Measurements from ENCODE around the gene MIEN1. TPM values are rescaled to one million over a fixed set of nuclear protein-coding genes. Genes with fewer than 3 reads are reported as not detected.

MIEN1 gene
- total and polyA plus RNA-seq, 4 donors: 14.5 to 71.7 (median 60.5) TPM

- Histone ChIP-seq H3K9me3 (ENCODE audit: control insufficient read depth, insufficient read depth, low read length) (no peaks in the 10 kb centered on the region), H3K27ac (ENCODE audit: low read depth, low read length) (no peak overlapping the region), H3K4me1 (ENCODE audit: control insufficient read depth, insufficient read depth, low read length) (peaks cover 14% of the 10 kb centered on the region), H3K4me3 (ENCODE audit: low read depth, low read length) (peak overlapping the region; percentile 74), H3K27me3 (ENCODE audit: control insufficient read depth, insufficient read depth, low read length) (no peaks in the 10 kb centered on the region), H3K36me3 (ENCODE audit: control insufficient read depth, insufficient read depth, low read length) (peaks cover 11% of the 10 kb centered on the region)
- no peak for DNase-seq (ENCODE audit: low read depth in 4 of 6, low spot score in 6 of 6)
- WGBS (ENCODE audit: insufficient coverage): no CpG with 5 or more reads among the region's 3 CpGs
Measured at GRCh38 chr17:39688945-39689344, 41.4 kb downstream of the MIEN1 start.

- Histone ChIP-seq H3K9me3 (ENCODE audit: control insufficient read depth, insufficient read depth, low read length) (no peaks in the 10 kb centered on the region), H3K27me3 (ENCODE audit: control insufficient read depth, insufficient read depth, low read length) (no peaks in the 10 kb centered on the region), H3K4me3 (ENCODE audit: low read depth, low read length) (peak overlapping the region; percentile 74), H3K36me3 (ENCODE audit: control insufficient read depth, insufficient read depth, low read length) (peaks cover 14% of the 10 kb centered on the region), H3K4me1 (ENCODE audit: control insufficient read depth, insufficient read depth, low read length) (peaks cover 14% of the 10 kb centered on the region), H3K27ac (ENCODE audit: low read depth, low read length) (peak overlapping the region; percentile 94)
- DNase-seq (ENCODE audit: low read depth in 4 of 6, low spot score in 6 of 6): no peak
- WGBS (ENCODE audit: insufficient coverage): 4% methylated on average over 2 of the region's 6 CpGs
Measured at GRCh38 chr17:39688475-39688835, 41.9 kb downstream of the MIEN1 start.

- Histone ChIP-seq H3K36me3 (ENCODE audit: control insufficient read depth, insufficient read depth, low read length) (peaks cover 20% of the 10 kb centered on the region), H3K9me3 (ENCODE audit: control insufficient read depth, insufficient read depth, low read length) (no peaks in the 10 kb centered on the region), H3K27me3 (ENCODE audit: control insufficient read depth, insufficient read depth, low read length) (no peaks in the 10 kb centered on the region), H3K4me3 (ENCODE audit: low read depth, low read length) (peak within 1 kb of the TSS; percentile 74), H3K4me1 (ENCODE audit: control insufficient read depth, insufficient read depth, low read length) (peaks cover 14% of the 10 kb centered on the region), H3K27ac (ENCODE audit: low read depth, low read length) (peak within 1 kb of the TSS; percentile 94)
- WGBS (ENCODE audit: insufficient coverage): under 1% methylated on average over 31 of the region's 45 CpGs
- DNase-seq (ENCODE audit: low read depth in 4 of 6, low spot score in 6 of 6): peak; percentile 83 to 98 (median 90)
Measured at GRCh38 chr17:39687546-39688474, 42.5 kb downstream of the MIEN1 start, which contains the start of gene PGAP3. Gene PGAP3, minus strand, starts transcription at chr17:39688057. Its CDS starts 43 bp downstream, at chr17:39688014.

GRCh38 chr17:39687101-39687545 is 43.2 kb downstream of the MIEN1 start:
- no peaks in the 10 kb centered on the region for H3K27me3 ChIP-seq (ENCODE audit: control insufficient read depth, insufficient read depth, low read length)
- H3K9me3 ChIP-seq (ENCODE audit: control insufficient read depth, insufficient read depth, low read length): no peaks in the 10 kb centered on the region
- H3K36me3 ChIP-seq (ENCODE audit: control insufficient read depth, insufficient read depth, low read length): peaks cover 20% of the 10 kb centered on the region
- no peak for DNase-seq (ENCODE audit: low read depth in 4 of 6, low spot score in 6 of 6)
- H3K4me3 ChIP-seq (ENCODE audit: low read depth, low read length): peak overlapping the region; percentile 74
- 70% methylated on average over 5 of the region's 6 CpGs for WGBS (ENCODE audit: insufficient coverage)
- H3K4me1 ChIP-seq (ENCODE audit: control insufficient read depth, insufficient read depth, low read length): peaks cover 14% of the 10 kb centered on the region
- peak overlapping the region; percentile 94 for H3K27ac ChIP-seq (ENCODE audit: low read depth, low read length)

- 94% methylated on average over 9 of the region's 12 CpGs for WGBS (ENCODE audit: insufficient coverage)
Measured at GRCh38 chr17:39684369-39685192, 45.8 kb downstream of the MIEN1 start.

GRCh38 chr17:39683295-39683939 is 46.9 kb downstream of the MIEN1 start:
- H3K9me3 ChIP-seq (ENCODE audit: control insufficient read depth, insufficient read depth, low read length): no peaks in the 10 kb centered on the region
- H3K27ac ChIP-seq (ENCODE audit: low read depth, low read length): no peak overlapping the region
- WGBS (ENCODE audit: insufficient coverage): 98% methylated on average over 7 of the region's 9 CpGs
- H3K36me3 ChIP-seq (ENCODE audit: control insufficient read depth, insufficient read depth, low read length): peaks cover 39% of the 10 kb centered on the region
- no peak overlapping the region for H3K4me3 ChIP-seq (ENCODE audit: low read depth, low read length)
- peaks cover 8% of the 10 kb centered on the region for H3K4me1 ChIP-seq (ENCODE audit: control insufficient read depth, insufficient read depth, low read length)
- no peaks in the 10 kb centered on the region for H3K27me3 ChIP-seq (ENCODE audit: control insufficient read depth, insufficient read depth, low read length)
- no peak for DNase-seq (ENCODE audit: low read depth in 4 of 6, low spot score in 6 of 6)

More at GRCh38 chr17:39684369-39685192, 45.8 kb downstream of the MIEN1 start:
- Histone ChIP-seq H3K36me3 (ENCODE audit: control insufficient read depth, insufficient read depth, low read length) (peaks cover 32% of the 10 kb centered on the region), H3K4me3 (ENCODE audit: low read depth, low read length) (no peak overlapping the region), H3K27me3 (ENCODE audit: control insufficient read depth, insufficient read depth, low read length) (no peaks in the 10 kb centered on the region), H3K9me3 (ENCODE audit: control insufficient read depth, insufficient read depth, low read length) (no peaks in the 10 kb centered on the region), H3K27ac (ENCODE audit: low read depth, low read length) (no peak overlapping the region), H3K4me1 (ENCODE audit: control insufficient read depth, insufficient read depth, low read length) (peaks cover 14% of the 10 kb centered on the region)
- no peak for DNase-seq (ENCODE audit: low read depth in 4 of 6, low spot score in 6 of 6)

- no peaks in the 10 kb centered on the region for H3K27me3 ChIP-seq (ENCODE audit: control insufficient read depth, insufficient read depth, low read length)
- no peak overlapping the region for H3K4me3 ChIP-seq (ENCODE audit: low read depth, low read length)
- no peak for DNase-seq (ENCODE audit: low read depth in 4 of 6, low spot score in 6 of 6)
- H3K27ac ChIP-seq (ENCODE audit: low read depth, low read length): no peak overlapping the region
- H3K4me1 ChIP-seq (ENCODE audit: control insufficient read depth, insufficient read depth, low read length): peaks cover 13% of the 10 kb centered on the region
- H3K9me3 ChIP-seq (ENCODE audit: control insufficient read depth, insufficient read depth, low read length): no peaks in the 10 kb centered on the region
- WGBS (ENCODE audit: insufficient coverage): 91% methylated on average over 12 of the region's 12 CpGs
- H3K36me3 ChIP-seq (ENCODE audit: control insufficient read depth, insufficient read depth, low read length): peaks cover 70% of the 10 kb centered on the region
Measured at GRCh38 chr17:39679521-39680192, 50.7 kb downstream of the MIEN1 start.

Measured in spinal cord (tissue), 10 donors.